K562 (cell line): ENCODE results near the gene PCBP2. TPM values are rescaled to one million over a fixed set of nuclear protein-coding genes. Genes with fewer than 3 reads are reported as not detected.
A peak's percentile ranks its signal among the peaks of the same experiment; 100 is the strongest.

ENCODE experiments used
- CCAR2 ChIP-seq: fragments of 200-400 bp; formaldehyde crosslinking; IDR thresholded peaks from 2 replicates; pipeline ENCODE4 v1.6.1; 2017; ENCODE audit warnings: mild to moderate bottlenecking, low read depth, low read length
- CREM ChIP-seq: IDR thresholded peaks from 2 replicates; pipeline ENCODE4 v1.6.1; 2014; ENCODE audit warnings: antibody characterized with exemption, low read depth
- CTBP1 ChIP-seq: fragments of 450-650 bp; IDR thresholded peaks from 2 replicates; pipeline ENCODE4 v1.6.1; 2016; ENCODE audit warnings: borderline replicate concordance
- EGR1 ChIP-seq: fragments of 450-650 bp; conservative IDR thresholded peaks from 2 replicates; pipeline ENCODE4 v1.6.1; 2017; ENCODE audit warnings: mild to moderate bottlenecking
- ELK3 ChIP-seq: fragments of 450-650 bp; formaldehyde crosslinking; IDR thresholded peaks from 2 replicates; pipeline ENCODE4 v1.4.0; 2020; ENCODE audit warnings: mild to moderate bottlenecking
- HDAC1 ChIP-seq, 2 experiments: fragments of 450-650 bp; IDR thresholded peaks; 2 replicates each; pipeline ENCODE4 v1.6.1; 2016 to 2017; ENCODE audit warnings: inconsistent platforms in 1 of 2, mild to moderate bottlenecking in 1 of 2, moderate library complexity in 1 of 2
- HIVEP1 ChIP-seq: fragments of 250-450 bp; sonication (Bioruptor Pico); IDR thresholded peaks from 2 replicates; pipeline ENCODE4 v1.4.0; 2020; ENCODE audit warnings: mild to moderate bottlenecking
- HNRNPK ChIP-seq: fragments of 200-400 bp; formaldehyde crosslinking; IDR thresholded peaks from one replicate; pipeline ENCODE4 v1.6.1; 2018; ENCODE audit warnings: mild to moderate bottlenecking, low read depth, low read length; ENCODE audit not compliant: poor library complexity, severe bottlenecking
- MAFG ChIP-seq: fragments of 450-650 bp; conservative IDR thresholded peaks from 2 replicates; pipeline ENCODE4 v1.6.1; 2016; ENCODE audit warnings: missing genetic modification characterization, missing compliant biosample characterization
- NFYB ChIP-seq: IDR thresholded peaks from 2 replicates; pipeline ENCODE4 v1.6.1; 2011; ENCODE audit warnings: mild to moderate bottlenecking, moderate library complexity; ENCODE audit not compliant: insufficient read length; ENCODE audit errors: extremely low read depth
- NR4A1 ChIP-seq, 2 experiments: fragments of 250-450 bp in 1 of 2; fragments of 450-650 bp in 1 of 2; sonication (Bioruptor Pico) in 1 of 2; IDR thresholded peaks; 2 replicates each; pipeline versions ENCODE4 v1.4.0 to v1.6.1; 2016 to 2020; ENCODE audit warnings: mild to moderate bottlenecking in 2 of 2, missing compliant biosample characterization in 1 of 2, missing genetic modification characterization in 1 of 2, moderate library complexity in 1 of 2
- POLR2AphosphoS2 ChIP-seq: IDR thresholded peaks from 2 replicates; pipeline ENCODE4 v1.6.1; 2012; ENCODE audit warnings: low read length, improper control_type of control experiment
- POLR2G ChIP-seq: fragments of 200-400 bp; formaldehyde crosslinking; IDR thresholded peaks from 2 replicates; pipeline ENCODE4 v1.6.1; 2017; ENCODE audit warnings: low read depth, mild to moderate bottlenecking, antibody characterized with exemption, low read length, moderate library complexity
- RBM17 ChIP-seq: fragments of 200-400 bp; formaldehyde crosslinking; IDR thresholded peaks from 2 replicates; pipeline ENCODE4 v1.6.1; 2017; ENCODE audit warnings: low read depth, mild to moderate bottlenecking, low read length, borderline replicate concordance
- SETDB1 ChIP-seq: IDR thresholded peaks from one replicate; pipeline ENCODE4 v1.6.1; 2012; ENCODE audit warnings: low read length, control low read depth, inconsistent platforms
- SIX5 ChIP-seq, 2 experiments: IDR thresholded peaks; 2 replicates each; pipeline ENCODE4 v1.6.1; 2011; ENCODE audit warnings: low read length in 2 of 2, borderline replicate concordance in 1 of 2, low read depth in 1 of 2, mild to moderate bottlenecking in 1 of 2, moderate library complexity in 1 of 2; ENCODE audit not compliant: insufficient read depth in 1 of 2
- TCF7 ChIP-seq: sonication (generic); IDR thresholded peaks from 2 replicates; pipeline ENCODE4 v1.6.1; 2016; ENCODE audit warnings: antibody characterized with exemption, borderline replicate concordance
- ZNF347 ChIP-seq: fragments of 450-650 bp; formaldehyde crosslinking; IDR thresholded peaks from 2 replicates; pipeline ENCODE4 v1.4.0; 2020; ENCODE audit warnings: low read depth, mild to moderate bottlenecking, moderate library complexity
- ZNF408 ChIP-seq: fragments of 250-450 bp; sonication (Bioruptor Pico); IDR thresholded peaks from 2 replicates; pipeline ENCODE4 v1.4.0; 2020; ENCODE audit warnings: low read depth, mild to moderate bottlenecking, moderate library complexity
- polyA plus RNA-seq, 8 experiments: library from polyadenylated mRNA; depleted of rRNA in 4 of 8; stranded (reverse) in 5 of 8; unstranded in 3 of 8; fragments of >200 nt; fragmentation: Nextera tagmentation in 2 of 8; fragmentation: Illumina TruSeq in 1 of 8; extraction: Ambion mirVana in 2 of 8; extraction: Trizol in 1 of 8; gene quantifications; 2 replicates each; pipeline versions ENCODE4 v1.2.1 to v1.2.3, GENCODE V29; 2011 to 2014; ENCODE audit warnings: inconsistent platforms in 1 of 8, missing spikeins in 1 of 8
- total RNA-seq, 7 experiments: library from RNA; depleted of rRNA in 6 of 7; stranded (reverse); fragments of >200 nt in 6 of 7; fragmentation: Illumina TruSeq in 2 of 7; extraction: Trizol in 2 of 7; gene quantifications; 2 replicates each; pipeline versions ENCODE4 v1.2.1 to v1.2.3, GENCODE V29; 2011 to 2021; ENCODE audit warnings: low replicate concordance in 1 of 7
- TF ChIP-seq, protein P1 (sequence below): fragments of 450-650 bp; IDR thresholded peaks from 2 replicates; pipeline ENCODE4 v1.6.1; 2016; ENCODE audit warnings: mild to moderate bottlenecking
- TF ChIP-seq, protein P2 (sequence below), 2 experiments: IDR thresholded peaks; 2 replicates each; pipeline ENCODE4 v1.6.1; 2012; ENCODE audit warnings: improper control_type of control experiment in 2 of 2, low read depth in 2 of 2, low read length in 2 of 2, borderline replicate concordance in 1 of 2

PCBP2 gene
- total and polyA plus RNA-seq, 9 of the 15 experiments (the other 6 are each of a cell fraction or from before 2014, with no cell fraction given): 137 to 831 (median 328) TPM

- TF ChIP-seq, protein P1, sequence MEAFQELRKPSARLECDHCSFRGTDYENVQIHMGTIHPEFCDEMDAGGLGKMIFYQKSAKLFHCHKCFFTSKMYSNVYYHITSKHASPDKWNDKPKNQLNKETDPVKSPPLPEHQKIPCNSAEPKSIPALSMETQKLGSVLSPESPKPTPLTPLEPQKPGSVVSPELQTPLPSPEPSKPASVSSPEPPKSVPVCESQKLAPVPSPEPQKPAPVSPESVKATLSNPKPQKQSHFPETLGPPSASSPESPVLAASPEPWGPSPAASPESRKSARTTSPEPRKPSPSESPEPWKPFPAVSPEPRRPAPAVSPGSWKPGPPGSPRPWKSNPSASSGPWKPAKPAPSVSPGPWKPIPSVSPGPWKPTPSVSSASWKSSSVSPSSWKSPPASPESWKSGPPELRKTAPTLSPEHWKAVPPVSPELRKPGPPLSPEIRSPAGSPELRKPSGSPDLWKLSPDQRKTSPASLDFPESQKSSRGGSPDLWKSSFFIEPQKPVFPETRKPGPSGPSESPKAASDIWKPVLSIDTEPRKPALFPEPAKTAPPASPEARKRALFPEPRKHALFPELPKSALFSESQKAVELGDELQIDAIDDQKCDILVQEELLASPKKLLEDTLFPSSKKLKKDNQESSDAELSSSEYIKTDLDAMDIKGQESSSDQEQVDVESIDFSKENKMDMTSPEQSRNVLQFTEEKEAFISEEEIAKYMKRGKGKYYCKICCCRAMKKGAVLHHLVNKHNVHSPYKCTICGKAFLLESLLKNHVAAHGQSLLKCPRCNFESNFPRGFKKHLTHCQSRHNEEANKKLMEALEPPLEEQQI: no peak
- TF ChIP-seq CCAR2 (no peak), ZNF408 (no peak), NFYB (peak; percentile 81), CREM (peak; percentile 96), POLR2AphosphoS2 (peak; percentile 69; the same call in 1 of the 2 replicates), SIX5 (IDR thresholded peaks at IDR 0.05; ENCODE audit: borderline replicate concordance in 1 of 2, insufficient read depth in 1 of 2, low read depth in 1 of 2, low read length in 2 of 2) (peak; percentile 72 to 81), MAFG (tag) (no peak), CTBP1 (peak; percentile 61; the same call in 1 of the 2 replicates), ZNF347 (CRISPR knock-in tag) (0 out of 2 replicates have a peak, but pooled peaks have one; percentile 29), HIVEP1 (CRISPR knock-in tag) (0 out of 2 replicates have a peak, but pooled peaks have one; percentile 70), POLR2G (peak; percentile 98), NR4A1 (CRISPR knock-in tag; IDR thresholded peaks at IDR 0.05) (peak; percentile 87; the same call in 1 of the 2 replicates), NR4A1 (tag; IDR thresholded peaks at IDR 0.05) (peak; percentile 81; the same call in 1 of the 2 replicates), TCF7 (peak; percentile 80; the same call in 1 of the 2 replicates), HDAC1 (IDR thresholded peaks at IDR 0.05) (peak in 1 of 2 experiments; percentile 89; a peak in 1 of 4 replicates), HNRNPK (no peak), ELK3 (CRISPR knock-in tag) (no peak), SETDB1 (no peak), EGR1 (peak; percentile 76), RBM17 (no peak)
- TF ChIP-seq, protein P2, sequence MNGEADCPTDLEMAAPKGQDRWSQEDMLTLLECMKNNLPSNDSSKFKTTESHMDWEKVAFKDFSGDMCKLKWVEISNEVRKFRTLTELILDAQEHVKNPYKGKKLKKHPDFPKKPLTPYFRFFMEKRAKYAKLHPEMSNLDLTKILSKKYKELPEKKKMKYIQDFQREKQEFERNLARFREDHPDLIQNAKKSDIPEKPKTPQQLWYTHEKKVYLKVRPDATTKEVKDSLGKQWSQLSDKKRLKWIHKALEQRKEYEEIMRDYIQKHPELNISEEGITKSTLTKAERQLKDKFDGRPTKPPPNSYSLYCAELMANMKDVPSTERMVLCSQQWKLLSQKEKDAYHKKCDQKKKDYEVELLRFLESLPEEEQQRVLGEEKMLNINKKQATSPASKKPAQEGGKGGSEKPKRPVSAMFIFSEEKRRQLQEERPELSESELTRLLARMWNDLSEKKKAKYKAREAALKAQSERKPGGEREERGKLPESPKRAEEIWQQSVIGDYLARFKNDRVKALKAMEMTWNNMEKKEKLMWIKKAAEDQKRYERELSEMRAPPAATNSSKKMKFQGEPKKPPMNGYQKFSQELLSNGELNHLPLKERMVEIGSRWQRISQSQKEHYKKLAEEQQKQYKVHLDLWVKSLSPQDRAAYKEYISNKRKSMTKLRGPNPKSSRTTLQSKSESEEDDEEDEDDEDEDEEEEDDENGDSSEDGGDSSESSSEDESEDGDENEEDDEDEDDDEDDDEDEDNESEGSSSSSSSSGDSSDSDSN (IDR thresholded peaks at IDR 0.05; ENCODE audit: borderline replicate concordance in 1 of 2, low read depth in 2 of 2, low read length in 2 of 2): 0 out of 4 replicates have a peak, but pooled peaks of 1 of the 2 experiments have one; percentile 28
Observed at GRCh38 chr12:53500776-53501614, 49.1 kb downstream of the PCBP2 start, which contains the start of gene TARBP2 (continued).
